SHP77 treated with DMSO at 0.1 percent for 48 hours (cell line): ENCODE measurements around the gene SERPINA5.
A peak's percentile ranks its signal among the peaks of the same experiment; 100 is the strongest.
"Not testable (repeated sequence)": the region's sequence is repeated elsewhere in the genome, so short reads cannot be mapped to it uniquely, and the experiment has no call there.

ENCODE experiments used
- DNase-seq: peaks from one replicate; lab custom pipeline; 2025; lab: John Stamatoyannopoulos, UW

SERPINA5 gene

DNA sequence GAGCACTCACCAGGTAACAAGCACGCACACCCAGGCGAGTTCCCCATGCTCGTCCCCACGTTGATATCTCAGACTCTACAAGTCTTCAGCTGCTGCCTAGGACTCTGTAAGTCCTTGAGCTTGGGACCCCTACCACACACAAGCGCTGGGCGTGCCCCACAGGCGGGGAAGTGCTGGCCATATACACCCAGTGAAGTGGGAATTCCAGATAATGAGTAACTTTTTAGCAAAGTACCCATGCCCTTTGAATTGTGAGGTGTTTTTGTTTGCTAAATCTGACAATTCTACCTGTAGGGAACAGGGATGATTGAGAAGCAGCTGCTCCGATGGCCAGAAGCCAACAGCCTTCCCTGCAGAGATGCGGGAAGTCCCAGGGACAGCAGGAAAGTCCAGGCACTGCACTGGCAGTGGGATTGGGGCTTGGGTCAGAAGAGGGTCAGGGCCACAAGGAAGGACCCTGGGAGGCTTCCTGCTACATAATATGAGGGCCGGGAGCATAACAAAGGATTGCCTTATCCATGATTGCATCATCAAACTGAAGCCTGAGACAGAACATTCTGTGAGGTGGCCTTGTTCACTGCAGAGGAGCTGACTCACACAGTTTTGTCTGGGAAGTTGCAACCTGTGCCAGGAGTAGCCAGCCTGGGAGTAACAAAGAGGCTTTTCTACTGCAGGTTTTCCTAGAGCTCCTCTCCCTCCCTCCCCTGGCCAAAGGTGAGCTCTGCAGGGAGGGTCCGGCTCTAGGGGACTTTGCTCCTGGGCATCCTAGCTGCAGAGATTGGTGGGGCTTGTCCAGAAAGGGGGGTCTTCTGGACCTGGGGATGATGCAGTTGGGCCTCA is 17.8 kb downstream of the SERPINA5 start:
- DNase-seq: no peak

DNA sequence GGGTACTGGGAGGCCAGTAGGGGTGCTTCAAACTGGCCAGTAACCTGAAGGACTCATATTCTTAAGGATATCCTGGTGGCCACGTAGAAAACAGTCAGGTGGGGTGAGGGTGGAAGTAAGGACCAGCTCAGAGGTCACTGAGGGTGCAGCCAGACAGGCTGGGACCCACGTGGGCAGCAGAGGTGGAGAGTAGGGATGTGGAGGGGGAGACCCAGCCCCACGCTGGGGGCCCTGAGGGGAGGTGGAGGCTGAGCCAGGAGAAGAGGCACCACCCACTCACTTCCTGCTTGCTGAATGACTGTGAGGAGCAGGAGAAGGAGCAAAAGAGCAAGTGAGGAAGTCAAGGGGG is 18.4 kb downstream of the SERPINA5 start:
- no peak for DNase-seq

DNA sequence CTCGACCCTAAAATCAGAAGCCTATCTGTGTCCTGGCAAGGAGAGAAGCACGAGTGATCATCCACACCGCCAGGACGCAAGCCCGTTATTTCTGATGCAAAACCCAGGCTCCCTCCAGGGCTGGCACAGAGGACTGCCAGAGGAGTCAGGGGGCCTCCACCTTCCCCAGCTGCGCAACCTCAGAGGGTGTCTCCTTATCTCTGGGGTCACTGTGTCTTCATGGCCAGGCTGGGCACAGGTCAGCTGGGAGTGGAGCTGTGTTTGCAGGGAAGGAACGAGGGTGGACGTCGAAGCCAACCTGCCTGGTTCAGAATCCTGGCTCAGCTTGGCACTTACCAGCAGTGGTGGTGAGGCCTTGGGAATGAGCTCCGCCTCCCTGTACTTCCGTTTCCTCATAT is 18.9 kb downstream of the SERPINA5 start:
- DNase-seq: no peak

DNA sequence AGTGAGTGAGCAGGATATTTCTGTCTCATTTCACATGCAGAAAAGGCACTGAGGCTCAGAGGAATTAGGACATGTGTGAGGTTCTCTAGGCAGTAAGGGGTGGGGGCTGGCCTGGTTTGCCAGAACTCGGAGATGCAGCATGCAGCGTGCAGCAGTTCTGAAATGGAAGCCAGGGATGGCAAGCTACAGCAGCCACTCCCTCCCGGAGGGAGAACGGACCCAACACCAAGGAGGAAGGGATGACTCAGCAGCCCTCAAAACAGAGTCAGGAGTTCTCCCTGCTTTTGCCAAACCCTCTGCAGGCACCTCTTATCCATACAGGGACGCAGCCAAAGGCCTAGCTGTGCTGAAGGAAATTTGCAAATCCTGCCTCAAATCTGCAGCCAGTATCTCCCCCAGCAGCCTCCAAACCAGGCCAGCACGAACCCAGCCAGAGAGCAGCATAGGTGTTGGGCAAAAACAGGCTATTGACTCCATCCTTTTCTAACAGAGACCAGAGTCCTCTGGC is 20.7 kb downstream of the SERPINA5 start:
- DNase-seq: peak; percentile 17

- no peak for DNase-seq
Observed at GRCh38 chr14:94602722-94603121, 21.5 kb downstream of the SERPINA5 start.

- DNase-seq: no peak
Observed at GRCh38 chr14:94605361-94605760, 24.1 kb downstream of the SERPINA5 start.

DNA sequence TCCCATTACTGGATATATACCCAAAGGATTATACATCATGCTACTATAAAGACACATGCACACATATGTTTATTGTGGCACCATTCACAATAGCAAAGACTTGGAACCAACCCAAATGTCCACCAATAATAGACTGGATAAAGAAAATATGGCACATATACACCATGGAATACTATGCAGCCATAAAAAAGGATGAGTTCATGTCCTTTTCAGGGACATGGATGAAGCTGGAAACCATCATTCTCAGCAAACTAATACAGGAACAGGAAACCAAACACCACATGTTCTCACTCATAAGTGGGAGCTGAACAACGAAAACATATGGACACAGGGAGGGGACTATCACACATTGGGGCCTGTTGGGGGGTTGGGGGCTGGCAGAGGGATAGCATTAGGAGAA is 27.7 kb downstream of the SERPINA5 start:
- not testable (repeated sequence) for DNase-seq

DNA sequence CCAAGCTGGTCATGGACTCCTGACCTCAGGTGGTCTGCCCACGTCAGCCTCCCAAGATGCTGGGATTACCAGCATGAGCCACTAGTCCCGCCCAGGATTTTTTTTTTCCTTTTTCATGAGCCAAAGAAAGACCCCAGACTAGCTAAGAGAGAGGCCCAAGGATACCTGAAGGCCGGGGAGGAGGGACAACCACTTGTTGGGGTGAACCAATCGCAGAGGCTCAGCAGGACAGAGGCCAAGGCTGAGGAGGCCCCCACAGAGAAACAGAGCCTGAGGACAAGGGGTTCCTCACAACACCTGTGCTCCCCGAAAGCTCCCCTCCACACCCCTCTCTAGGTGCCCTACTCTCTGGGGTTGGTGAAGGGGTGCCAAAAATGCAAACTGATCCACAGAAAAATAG is 30.0 kb downstream of the SERPINA5 start:
- DNase-seq: no peak

DNA sequence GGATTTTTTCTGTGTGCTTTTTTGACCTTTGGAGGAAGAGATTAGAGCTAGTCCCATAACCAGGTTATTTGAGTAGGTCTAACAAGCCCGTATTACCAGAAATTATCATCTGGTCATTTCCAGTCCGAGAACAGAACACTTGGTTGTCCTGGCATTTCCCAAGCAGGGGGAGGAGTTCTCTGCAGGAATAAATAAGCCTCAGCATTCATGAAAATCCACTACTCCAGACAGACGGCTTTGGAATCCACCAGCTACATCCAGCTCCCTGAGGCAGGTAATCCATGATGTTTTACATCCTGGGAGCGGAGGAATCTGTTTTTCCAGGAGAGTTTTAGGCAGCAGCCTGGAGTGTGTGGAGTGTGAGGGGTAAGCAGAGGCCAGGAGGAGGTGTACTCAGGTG is 30.9 kb downstream of the SERPINA5 start, which contains the start of gene SERPINA3:
TSS of gene SERPINA3 (plus strand) at position 218 of the 400 bp plus-strand sequence. CDS start 2,051 bp downstream, outside the sequence.
- DNase-seq: no peak

GRCh38 chr14:94612580-94613554 is 31.6 kb downstream of the SERPINA5 start:
- no peak for DNase-seq

GRCh38 chr14:94613720-94614644 is 32.8 kb downstream of the SERPINA5 start:
- DNase-seq: no peak

DNA sequence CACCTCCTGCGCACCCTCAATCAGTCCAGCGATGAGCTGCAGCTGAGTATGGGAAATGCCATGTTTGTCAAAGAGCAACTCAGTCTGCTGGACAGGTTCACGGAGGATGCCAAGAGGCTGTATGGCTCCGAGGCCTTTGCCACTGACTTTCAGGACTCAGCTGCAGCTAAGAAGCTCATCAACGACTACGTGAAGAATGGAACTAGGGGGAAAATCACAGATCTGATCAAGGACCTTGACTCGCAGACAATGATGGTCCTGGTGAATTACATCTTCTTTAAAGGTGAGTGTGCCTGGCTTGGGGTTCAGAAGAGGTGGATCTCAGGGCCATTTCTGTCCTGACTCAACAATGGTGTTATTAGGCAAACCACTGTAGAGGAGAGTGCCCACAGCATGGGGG is 33.6 kb downstream of the SERPINA5 start:
- no peak for DNase-seq

GRCh38 chr14:94615254-94615653 is 34.0 kb downstream of the SERPINA5 start:
- no peak for DNase-seq

DNA sequence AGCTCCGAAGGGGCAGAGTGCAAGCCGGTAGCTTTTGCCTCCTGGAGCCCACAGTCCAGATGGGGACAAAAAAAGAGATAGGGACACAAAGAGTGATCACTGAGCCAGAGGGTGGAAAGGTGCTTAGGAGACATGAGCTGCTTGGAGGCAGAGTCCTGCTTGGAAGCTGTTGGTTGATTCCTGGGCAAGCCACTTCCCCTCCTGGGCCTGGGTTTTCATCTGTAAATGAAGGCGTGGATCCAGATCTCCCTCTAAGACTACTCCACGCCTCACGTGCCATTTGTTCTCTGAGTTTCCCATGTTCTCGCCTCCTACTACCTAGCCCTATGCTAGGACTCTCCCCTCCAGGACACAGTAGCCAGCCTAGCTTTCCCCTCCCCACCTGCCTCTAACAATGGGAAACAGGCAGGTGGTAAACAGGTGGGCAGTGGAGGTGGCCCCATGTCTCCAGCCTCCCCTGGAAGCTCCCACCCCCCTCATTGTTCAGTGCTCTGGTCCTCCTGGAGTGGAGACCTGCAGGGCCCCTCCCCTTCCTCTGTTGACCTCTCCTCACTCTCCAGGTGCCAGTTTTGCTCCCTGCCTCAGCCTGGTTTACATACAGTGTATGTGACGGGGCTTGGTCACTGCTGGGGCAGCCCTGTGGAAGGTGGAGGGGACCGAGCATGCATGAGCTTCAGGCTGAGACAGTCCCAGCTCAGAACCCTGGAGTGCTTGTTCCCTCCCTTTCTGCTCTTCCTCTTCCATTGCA is 34.8 kb downstream of the SERPINA5 start:
- DNase-seq: no peak

GRCh38 chr14:94617366-94617941 is 36.2 kb downstream of the SERPINA5 start:
- no peak for DNase-seq

- DNase-seq: no peak
Observed at GRCh38 chr14:94617988-94618822, 37.0 kb downstream of the SERPINA5 start.

GRCh38 chr14:94619297-94619696 is 38.1 kb downstream of the SERPINA5 start:
- no peak for DNase-seq

DNA sequence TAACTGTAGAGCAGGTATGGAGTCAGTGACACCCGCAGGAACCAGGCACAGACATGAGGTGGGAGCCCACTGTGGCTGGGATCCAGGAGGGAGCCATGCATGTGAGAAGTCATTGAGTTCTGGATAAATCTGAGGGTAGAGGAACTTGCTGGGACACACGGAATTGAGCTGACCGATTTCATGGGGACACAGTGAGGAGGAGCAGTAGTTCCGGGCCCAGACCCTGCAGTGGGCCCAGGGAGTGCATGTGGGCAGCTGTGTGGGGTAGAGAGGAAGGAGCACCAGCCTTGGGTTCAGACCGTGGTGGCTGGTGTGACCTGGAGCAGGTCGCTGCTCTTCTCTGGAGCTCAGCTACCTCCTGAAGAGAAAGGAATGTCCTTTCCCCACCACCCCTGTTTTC is 39.4 kb downstream of the SERPINA5 start:
- no peak for DNase-seq

- no peak for DNase-seq
Observed at GRCh38 chr14:94621358-94622134, 40.3 kb downstream of the SERPINA5 start.
